GM18511 (cell line): ENCODE measurements around the gene PTTG1IP.
"Not testable (repeated sequence)": the region's sequence is repeated elsewhere in the genome, so short reads cannot be mapped to it uniquely, and the experiment has no call there.

Experiments used
- ATAC-seq: cut with Tn5 transposase; IDR thresholded peaks from one replicate; pipeline ENCODE4 v1.9.1; 2021; ENCODE audit warnings: mild to moderate bottlenecking, moderate library complexity; ENCODE audit not compliant: unreplicated experiment

The PTTG1IP gene

GRCh38 chr21:44886113-44887075 is 12.9 kb upstream of the PTTG1IP start:
- ATAC-seq, result no peak

DNA sequence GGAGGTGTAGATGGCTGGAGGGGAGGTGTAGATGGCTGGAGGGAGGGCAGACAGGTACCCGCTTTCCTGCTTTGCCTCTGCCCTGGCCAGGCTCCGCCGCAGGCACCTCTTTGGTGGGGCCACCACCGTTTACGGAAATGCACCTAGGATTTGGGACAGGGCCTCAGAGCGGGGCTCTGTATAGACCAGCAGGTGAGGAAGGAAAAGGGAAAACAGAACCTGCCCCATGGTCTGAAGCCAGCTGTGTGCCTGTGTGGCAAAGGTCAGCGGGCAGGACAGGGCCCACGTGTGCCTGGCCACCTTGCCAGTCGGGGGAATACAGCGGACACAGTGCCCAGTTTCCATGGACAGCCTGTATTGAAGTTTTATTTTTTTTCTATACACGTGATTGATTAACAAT is 12.1 kb upstream of the PTTG1IP start:
- ATAC-seq, result no peak

GRCh38 chr21:44884097-44884496 is 10.6 kb upstream of the PTTG1IP start:
- ATAC-seq, result no peak

DNA sequence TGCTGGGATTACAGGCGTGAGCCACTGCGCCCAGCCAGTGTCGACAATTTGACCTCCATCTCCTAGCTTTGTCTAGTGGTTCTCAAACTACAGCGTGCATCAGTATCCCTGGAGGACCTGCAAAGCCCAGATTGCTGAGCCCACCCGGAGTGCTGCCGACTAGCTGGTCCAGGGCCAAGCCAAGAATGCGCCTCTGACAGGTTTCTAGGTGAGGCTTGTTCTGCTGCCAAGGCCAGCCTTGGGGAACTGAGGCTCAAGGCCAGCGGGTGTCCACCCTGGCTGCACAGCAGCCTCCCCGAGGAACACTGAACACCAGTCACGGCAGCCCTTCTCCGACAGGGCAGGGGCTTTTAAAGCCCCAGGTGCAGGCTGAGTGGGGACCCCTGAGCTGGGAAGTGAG is 9.8 kb upstream of the PTTG1IP start:
- ATAC-seq, result no peak

DNA sequence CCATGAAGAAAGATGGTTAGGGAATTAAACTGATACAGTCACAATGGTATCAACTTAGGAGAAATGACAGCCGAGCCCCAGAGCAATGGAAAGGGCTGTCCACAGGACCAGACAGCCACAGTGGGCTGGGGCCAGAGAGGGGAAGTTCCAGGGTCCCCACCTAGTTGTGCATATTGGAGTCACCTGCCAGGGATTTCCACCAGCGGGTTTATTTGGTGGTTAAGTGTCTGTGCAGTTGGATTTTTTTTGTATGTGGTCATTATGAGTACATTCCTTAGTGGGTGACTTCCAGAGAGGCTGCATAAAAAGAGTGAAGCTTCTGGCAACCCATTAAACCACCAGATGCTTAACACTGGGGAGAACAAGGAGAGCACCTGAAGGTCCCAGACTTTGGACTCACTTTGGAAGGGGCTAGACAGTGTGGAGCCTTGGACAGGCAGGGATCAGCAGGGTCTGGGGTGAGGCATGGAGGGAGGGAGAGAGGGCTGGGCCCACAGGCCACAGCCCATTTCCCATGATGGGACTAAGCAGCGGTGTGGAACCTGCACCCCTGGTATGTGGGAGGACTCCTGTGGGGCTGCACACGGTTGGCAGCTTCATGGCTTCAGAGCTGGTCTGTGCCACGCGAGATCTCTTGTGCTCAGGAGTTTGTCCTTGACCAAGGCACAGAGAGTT is 7.8 kb upstream of the PTTG1IP start:
- ATAC-seq, result no peak

GRCh38 chr21:44880405-44881197 is 7.1 kb upstream of the PTTG1IP start:
- no peak for ATAC-seq

- ATAC-seq, result not testable (repeated sequence)
These were observed 5.7 kb upstream of the PTTG1IP start for GRCh38 chr21:44879238-44879637.

- no peak for ATAC-seq
These were observed 4.8 kb upstream of the PTTG1IP start for GRCh38 chr21:44878053-44878982.

DNA sequence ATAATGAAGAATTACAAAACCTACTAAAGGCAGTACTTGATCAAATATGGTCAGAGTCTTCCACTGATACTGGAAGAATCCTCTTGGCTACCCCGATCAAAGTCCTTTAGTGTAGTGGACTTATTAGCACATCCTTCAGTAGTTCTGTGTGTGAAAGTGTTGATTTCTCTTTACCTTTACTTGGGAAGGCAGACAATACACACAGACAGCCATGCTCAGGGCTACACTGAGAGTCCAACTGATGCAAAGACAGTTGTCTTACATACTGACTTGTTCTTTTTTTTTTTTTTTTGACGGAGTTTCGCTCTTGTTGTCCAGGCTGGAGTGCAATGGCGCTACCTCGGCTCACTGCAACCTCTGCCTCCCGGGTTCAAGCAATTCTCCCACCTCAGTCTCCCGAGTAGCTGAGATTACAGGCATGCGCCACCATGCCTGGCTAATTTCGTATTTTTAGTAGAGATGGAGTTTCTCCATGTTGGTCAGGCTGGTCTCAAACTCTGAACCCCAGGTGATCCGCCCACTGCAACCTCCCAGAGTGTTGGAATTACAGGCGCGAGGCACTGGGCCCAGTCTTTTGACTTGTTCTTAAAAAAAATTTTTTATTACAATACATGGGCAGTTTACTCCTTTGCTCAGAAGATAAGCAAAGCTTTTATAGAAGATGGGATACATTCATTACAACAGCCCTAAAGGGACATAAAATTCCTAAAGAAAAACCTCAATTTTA is 3.5 kb upstream of the PTTG1IP start:
- no peak for ATAC-seq

DNA sequence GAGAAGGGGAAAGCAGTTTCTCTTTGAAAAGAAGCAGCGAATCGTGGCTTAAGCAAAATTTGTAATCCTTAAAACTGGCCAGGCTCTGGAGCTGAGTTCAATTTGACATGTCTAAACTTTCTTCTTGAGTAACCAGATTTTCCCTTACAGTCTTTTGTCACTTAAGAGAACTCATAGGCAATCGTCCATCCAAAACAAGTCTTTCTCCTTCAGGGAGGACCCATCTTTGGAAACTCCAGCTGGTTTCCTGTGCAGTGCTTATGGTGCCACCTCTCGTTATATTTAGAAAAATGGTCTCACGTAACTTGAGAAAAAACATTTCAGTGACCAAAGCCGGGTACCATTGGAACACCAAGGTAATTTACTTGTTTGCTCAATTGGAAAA is 1.8 kb upstream of the PTTG1IP start:
- no peak for ATAC-seq

- ATAC-seq, result no peak
These were observed 1.2 kb upstream of the PTTG1IP start for GRCh38 chr21:44874497-44875315.

- no peak for ATAC-seq
These were observed 678 bp upstream of the PTTG1IP start for GRCh38 chr21:44874240-44874496.

- peak; percentile 4 for ATAC-seq
These were observed 688 bp downstream of the PTTG1IP start for GRCh38 chr21:44872649-44873355.

GRCh38 chr21:44872323-44872648 is 1.2 kb downstream of the PTTG1IP start:
- ATAC-seq, result no peak

GRCh38 chr21:44871576-44872269 is 1.8 kb downstream of the PTTG1IP start:
- no peak for ATAC-seq

DNA sequence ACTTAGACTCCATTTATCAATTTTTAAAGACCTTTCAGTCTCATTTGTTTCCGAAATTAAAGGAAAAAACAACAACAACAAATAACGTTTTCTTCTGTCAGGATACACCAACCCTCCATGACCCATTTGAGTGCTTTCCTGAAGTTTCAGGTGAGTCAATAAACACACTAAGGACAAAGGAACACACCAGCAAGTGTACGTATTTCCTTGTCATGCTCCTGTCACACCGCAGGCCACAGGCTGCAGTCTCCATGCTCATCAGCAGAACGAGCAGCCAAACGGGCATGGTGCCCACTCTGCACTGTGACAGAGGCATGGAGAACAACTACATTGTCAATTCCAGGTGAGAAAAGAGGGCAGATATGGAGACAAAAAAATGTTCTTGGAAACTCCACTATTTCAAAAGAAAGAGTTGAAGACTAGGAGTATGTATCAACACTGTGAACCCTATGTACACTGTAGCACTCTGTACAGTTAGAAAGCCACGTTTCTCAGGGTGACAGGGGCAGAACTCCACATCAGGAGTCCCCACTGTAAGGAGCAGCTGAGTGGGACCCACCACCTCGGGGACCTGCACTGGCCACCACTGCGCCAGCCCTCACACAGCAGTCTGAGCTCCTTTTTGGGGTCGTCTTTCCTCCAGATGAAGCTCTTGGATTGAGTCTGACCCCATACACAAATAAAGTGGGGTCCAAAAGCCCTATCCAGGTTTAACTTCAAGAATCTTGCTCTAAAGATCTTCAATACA is 2.6 kb downstream of the PTTG1IP start:
- ATAC-seq, result no peak
